Activated B cell treated with CpG ODN at 0.5 μM for 24 hours (primary cell): ENCODE measurements around the gene PRPH. TPM values are rescaled to one million over a fixed set of nuclear protein-coding genes. Genes with fewer than 3 reads are reported as not detected.

Source experiments
- ATAC-seq: fragments of 200-7000 bp; cut with Tn5 transposase; one replicate; pipeline ENCODE4 v1.10.0; 2021; ENCODE audit warnings: low read depth, mild to moderate bottlenecking, moderate library complexity
- CTCF ChIA-PET: fragments of 350-600 bp; sonication (Branson Sonifier 250); formaldehyde crosslinking; loops from one replicate; lab custom pipeline; 2021; ENCODE audit warnings: antibody characterized with exemption; lab: Charles Lee
- POLR2A ChIA-PET: fragments of 350-600 bp; sonication (Branson Sonifier 250); formaldehyde crosslinking; loops from one replicate; lab custom pipeline; 2021; ENCODE audit warnings: antibody characterized with exemption; lab: Charles Lee
- DNase-seq: peaks from one replicate; pipeline ENCODE4 v3.0.0; 2022
- H3K27ac Mint-ChIP-seq: one replicate; pipeline ENCODE4 v1.8.0; 2020; ENCODE audit warnings: mixed read lengths
- H3K27me3 Mint-ChIP-seq: one replicate; pipeline ENCODE4 v1.8.0; 2021; ENCODE audit warnings: mixed read lengths
- H3K36me3 Mint-ChIP-seq: one replicate; pipeline ENCODE4 v1.8.0; 2021; ENCODE audit warnings: low read depth, mixed read lengths
- H3K4me1 Mint-ChIP-seq: one replicate; pipeline ENCODE4 v1.8.0; 2021; ENCODE audit warnings: mixed read lengths
- H3K4me3 Mint-ChIP-seq: one replicate; pipeline ENCODE4 v1.8.0; 2020; ENCODE audit warnings: mild to moderate bottlenecking, mixed read lengths
- H3K9me3 Mint-ChIP-seq: one replicate; pipeline ENCODE4 v1.8.0; 2020; ENCODE audit warnings: mixed read lengths
- intact Hi-C: fragments of 100-400 bp; cut with micrococcal nuclease; formaldehyde crosslinking; loops from one replicate; pipeline ENCODE4 v1.15.1; 2024
- total RNA-seq: library from RNA; stranded (reverse); gene quantifications from 2 replicates; pipeline ENCODE4 v1.2.3, GENCODE V29; 2022
- TF ChIP-seq, protein P1 (sequence below): fragments of 200-600 bp; IDR thresholded peaks from one replicate; pipeline ENCODE4 v1.8.0; 2022; ENCODE audit warnings: antibody characterized with exemption, mild to moderate bottlenecking

PRPH gene
- total RNA-seq, 1 donor from 2014 or later: not detected

DNA sequence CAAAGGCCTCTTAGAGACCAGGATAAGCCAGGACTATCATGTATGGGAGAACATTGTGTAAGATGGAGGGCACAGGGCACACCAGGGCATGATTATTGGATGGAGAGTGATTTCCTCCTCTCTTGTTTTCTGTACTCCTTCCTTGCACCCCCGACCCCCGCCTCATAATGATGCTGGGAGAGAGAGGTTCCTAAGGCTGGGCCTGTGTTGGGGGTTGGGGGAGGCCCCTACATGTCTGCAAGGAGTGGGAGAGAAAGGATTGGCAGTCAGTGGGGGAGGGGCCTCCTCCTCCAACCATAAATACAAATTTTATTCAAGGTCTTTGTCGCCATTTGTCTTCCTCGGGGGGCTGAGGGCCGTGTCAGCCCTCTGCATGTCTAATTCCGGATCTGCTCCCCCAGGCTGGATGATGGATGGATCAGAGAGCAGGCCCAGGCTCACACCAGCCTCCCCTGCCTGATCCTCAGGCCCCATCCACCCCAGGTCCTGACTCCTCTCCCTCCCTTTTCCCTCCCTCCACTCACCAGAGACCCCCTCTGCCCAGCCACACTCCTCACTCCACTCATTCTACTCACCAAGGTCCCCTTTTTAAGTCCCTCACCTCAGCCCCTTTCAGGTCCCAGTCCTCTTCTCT, 44.0 kb downstream of the PRPH start:
- ChIA-PET CTCF (interaction anchor here (0.5 to 8.9 kb wide), 4 partner anchors 10 to 80 kb away, joined by 3 to 59 read pairs (median 14); partner anchors contain the start of genes DNAJC22 and PRPH), POLR2A (interaction anchor here (1.1 kb wide), 1 partner anchor 41 kb away, joined by 3 read pairs; no protein-coding TSS in a partner anchor)
- intact Hi-C loops: no loop called here
- Mint-ChIP-seq H3K4me3 (no peak overlapping the region), H3K4me1 (peaks cover 42% of the 10 kb centered on the region), H3K36me3 (no peaks in the 10 kb centered on the region), H3K27ac (no peak overlapping the region), H3K27me3 (peaks cover 38% of the 10 kb centered on the region), H3K9me3 (no peaks in the 10 kb centered on the region)
- ATAC-seq: no peak
- no peak for DNase-seq
- TF ChIP-seq, protein P1, sequence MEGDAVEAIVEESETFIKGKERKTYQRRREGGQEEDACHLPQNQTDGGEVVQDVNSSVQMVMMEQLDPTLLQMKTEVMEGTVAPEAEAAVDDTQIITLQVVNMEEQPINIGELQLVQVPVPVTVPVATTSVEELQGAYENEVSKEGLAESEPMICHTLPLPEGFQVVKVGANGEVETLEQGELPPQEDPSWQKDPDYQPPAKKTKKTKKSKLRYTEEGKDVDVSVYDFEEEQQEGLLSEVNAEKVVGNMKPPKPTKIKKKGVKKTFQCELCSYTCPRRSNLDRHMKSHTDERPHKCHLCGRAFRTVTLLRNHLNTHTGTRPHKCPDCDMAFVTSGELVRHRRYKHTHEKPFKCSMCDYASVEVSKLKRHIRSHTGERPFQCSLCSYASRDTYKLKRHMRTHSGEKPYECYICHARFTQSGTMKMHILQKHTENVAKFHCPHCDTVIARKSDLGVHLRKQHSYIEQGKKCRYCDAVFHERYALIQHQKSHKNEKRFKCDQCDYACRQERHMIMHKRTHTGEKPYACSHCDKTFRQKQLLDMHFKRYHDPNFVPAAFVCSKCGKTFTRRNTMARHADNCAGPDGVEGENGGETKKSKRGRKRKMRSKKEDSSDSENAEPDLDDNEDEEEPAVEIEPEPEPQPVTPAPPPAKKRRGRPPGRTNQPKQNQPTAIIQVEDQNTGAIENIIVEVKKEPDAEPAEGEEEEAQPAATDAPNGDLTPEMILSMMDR: no peak

DNA sequence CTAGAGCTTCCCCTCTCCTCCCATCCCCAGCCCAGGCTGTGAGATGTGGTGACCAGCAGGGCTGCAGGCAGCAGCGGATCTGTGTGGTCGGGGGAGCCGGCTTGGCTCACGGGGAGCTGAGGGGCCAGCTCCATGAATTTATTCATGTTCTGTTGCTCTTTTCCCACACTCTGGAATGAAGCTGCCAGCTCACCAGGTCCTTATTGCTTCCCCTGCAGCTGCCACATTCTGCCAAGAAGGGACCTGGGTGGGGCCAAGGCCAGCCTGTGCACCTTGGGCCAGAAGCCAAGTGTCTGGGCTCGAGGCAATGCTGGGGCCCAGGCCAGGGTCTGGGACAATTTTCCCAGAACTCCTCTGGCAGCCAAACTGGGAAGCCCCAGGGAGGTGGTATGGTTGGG, 44.5 kb downstream of the PRPH start:
- Mint-ChIP-seq H3K27ac (no peak overlapping the region), H3K9me3 (no peaks in the 10 kb centered on the region), H3K27me3 (peaks cover 40% of the 10 kb centered on the region), H3K4me3 (no peak overlapping the region), H3K4me1 (peaks cover 45% of the 10 kb centered on the region), H3K36me3 (no peaks in the 10 kb centered on the region)
- ChIA-PET CTCF (interaction anchor here (0.5 to 8.9 kb wide), 2 partner anchors 9 to 80 kb away, joined by 3 to 59 read pairs; partner anchors contain the start of gene DNAJC22), POLR2A (no interaction called here)
- no peak for ATAC-seq
- TF ChIP-seq, protein P1: no peak
- intact Hi-C loops: no loop called here
- no peak for DNase-seq

DNA sequence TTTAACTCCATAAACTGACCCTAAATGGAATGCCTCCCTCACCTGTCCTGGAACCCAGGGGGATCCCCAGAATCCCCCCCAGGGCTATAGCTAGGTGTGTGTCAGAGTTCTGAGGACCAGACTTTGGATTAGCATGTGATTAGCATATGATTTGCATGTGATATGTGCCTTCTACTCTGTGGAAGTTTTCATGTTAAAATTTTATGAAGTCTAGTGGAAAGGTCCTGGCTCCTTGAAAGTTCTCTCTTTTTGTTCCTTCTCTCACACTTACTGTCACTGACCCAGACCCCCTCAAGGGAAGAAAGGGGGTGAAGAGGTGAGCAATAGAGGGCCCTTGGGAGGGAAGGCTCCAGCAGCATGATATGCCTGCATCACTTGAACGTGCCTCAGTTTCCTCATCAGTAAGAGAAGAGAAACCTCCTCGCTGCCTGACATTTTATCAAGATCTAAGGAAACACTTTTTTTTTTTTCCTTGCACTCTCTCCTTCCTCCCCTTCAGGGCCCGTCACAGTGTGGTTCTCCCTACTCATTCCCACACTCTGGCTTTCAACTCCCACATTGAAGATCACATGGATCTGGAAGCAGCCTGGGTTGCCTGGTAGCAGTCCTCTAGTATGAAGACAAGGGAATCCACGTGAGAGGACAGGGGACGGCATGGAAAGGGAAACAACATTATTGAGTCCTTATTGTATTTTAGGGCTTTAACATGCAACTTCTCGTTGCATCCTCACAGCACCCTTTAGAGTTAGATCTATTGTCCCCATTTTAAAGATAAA, 45.3 kb downstream of the PRPH start:
- Mint-ChIP-seq H3K27me3 (peaks cover 34% of the 10 kb centered on the region), H3K4me1 (peaks cover 45% of the 10 kb centered on the region), H3K27ac (no peak overlapping the region), H3K4me3 (no peak overlapping the region), H3K36me3 (no peaks in the 10 kb centered on the region), H3K9me3 (no peaks in the 10 kb centered on the region)
- TF ChIP-seq, protein P1: no peak
- DNase-seq: no peak
- ATAC-seq: no peak
- POLR2A ChIA-PET: no interaction called here
- CTCF ChIA-PET: interaction anchor here (2.3 to 3.2 kb wide), 2 partner anchors 17 to 51 kb away, joined by 16 to 54 read pairs; no protein-coding TSS in a partner anchor
- intact Hi-C loops: loop anchor here (5.0 to 10.0 kb wide), 3 partner anchors 275 to 345 kb away; partner anchors contain the start of genes DDN, KMT2D, PRPF40B and RHEBL1

DNA sequence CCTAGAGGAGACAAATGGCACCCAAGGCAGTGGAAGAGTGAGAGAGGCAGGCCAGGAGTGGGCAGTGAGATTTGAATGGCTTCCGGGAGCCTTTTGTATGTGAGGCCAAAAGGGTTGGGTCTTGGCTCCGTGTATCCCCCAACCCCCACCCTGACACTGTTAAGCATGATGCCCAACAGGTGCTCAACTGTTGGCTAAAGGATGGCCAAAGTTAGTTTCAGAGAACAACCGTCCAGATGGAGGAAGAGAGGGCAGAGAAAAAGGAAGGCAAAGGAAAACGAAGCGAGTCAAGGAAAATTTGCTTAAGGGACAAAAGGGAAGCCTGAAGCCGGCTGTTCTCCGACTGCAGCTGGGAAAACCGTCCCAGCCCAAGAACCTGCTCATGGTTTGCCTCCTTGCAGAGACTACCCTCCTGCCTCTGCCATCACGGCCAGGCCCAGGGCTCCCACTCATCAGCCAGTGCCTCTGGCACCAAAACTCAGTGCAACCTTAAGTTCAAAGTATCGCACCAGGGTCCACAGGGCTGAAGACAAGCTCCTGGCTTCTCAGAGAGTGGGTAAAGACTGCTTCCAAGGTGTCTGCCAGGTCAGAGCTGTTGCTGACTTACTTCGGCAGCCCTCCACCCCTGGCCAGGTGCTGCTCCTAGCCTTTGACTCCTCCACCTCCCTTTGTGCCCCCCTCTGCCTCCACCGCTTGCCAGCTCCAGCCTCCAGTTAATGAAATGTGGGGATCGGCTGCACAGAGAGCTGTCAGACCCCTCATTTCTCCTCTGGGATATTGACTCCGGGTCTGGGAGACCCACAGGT, 46.2 kb downstream of the PRPH start:
- no peaks in the 10 kb centered on the region for H3K36me3 Mint-ChIP-seq
- DNase-seq (no peak), ATAC-seq (no peak)
- H3K27ac Mint-ChIP-seq: no peak overlapping the region
- ChIA-PET POLR2A (interaction anchor here (1.3 to 1.4 kb wide), 2 partner anchors 18 to 52 kb away, joined by 3 to 6 read pairs; partner anchors contain the start of gene TROAP), CTCF (interaction anchor here (0.9 to 3.6 kb wide), 11 partner anchors 9 to 173 kb away, joined by 3 to 54 read pairs (median 6); partner anchors contain the start of genes PRPH, SPATS2 and TROAP)
- intact Hi-C loops: loop anchor here (5.0 to 10.0 kb wide), 3 partner anchors 276 to 346 kb away; partner anchors contain the start of genes DDN, KMT2D, PRPF40B and RHEBL1
- peak overlapping the region; percentile 19 for H3K4me3 Mint-ChIP-seq
- TF ChIP-seq, protein P1: no peak
- H3K27me3 Mint-ChIP-seq: peaks cover 33% of the 10 kb centered on the region
- peaks cover 49% of the 10 kb centered on the region for H3K4me1 Mint-ChIP-seq
- no peaks in the 10 kb centered on the region for H3K9me3 Mint-ChIP-seq
